GM12891 (cell line): Measurements from ENCODE around the gene MACROH2A1.

Experiments
- DNase-seq: peaks from one replicate; pipeline ENCODE4 v3.0.0; 2011; ENCODE audit warnings: low spot score; ENCODE audit not compliant: insufficient read length
- FAIRE-seq: peaks from 2 replicates; lab custom pipeline; 2011; peaks lifted over from hg19 to GRCh38; lab: Jason Lieb, UNC
- PAX5 ChIP-seq: IDR thresholded peaks from 2 replicates; pipeline ENCODE4 v1.6.1; 2011; ENCODE audit warnings: low read length, moderate library complexity, mild to moderate bottlenecking; ENCODE audit not compliant: insufficient read depth, severe bottlenecking
- POLR2A ChIP-seq: IDR thresholded peaks from 2 replicates; pipeline ENCODE4 v1.6.1; 2011; ENCODE audit warnings: low read depth, low read length, control low read depth
- POLR2AphosphoS5 ChIP-seq: IDR thresholded peaks from 2 replicates; pipeline ENCODE4 v1.6.1; 2011; ENCODE audit warnings: low read depth, low read length, control low read depth
- POU2F2 ChIP-seq: IDR thresholded peaks from 2 replicates; pipeline ENCODE4 v1.6.1; 2011; ENCODE audit warnings: low read depth, mild to moderate bottlenecking, control low read depth, low read length, moderate library complexity
- SPI1 ChIP-seq: IDR thresholded peaks from 2 replicates; pipeline ENCODE4 v1.6.1; 2011; ENCODE audit warnings: low read depth, low read length, control low read depth
- TAF1 ChIP-seq: IDR thresholded peaks from 2 replicates; pipeline ENCODE4 v1.6.1; 2011; ENCODE audit warnings: low read depth, low read length, control low read depth

MACROH2A1 gene

DNA sequence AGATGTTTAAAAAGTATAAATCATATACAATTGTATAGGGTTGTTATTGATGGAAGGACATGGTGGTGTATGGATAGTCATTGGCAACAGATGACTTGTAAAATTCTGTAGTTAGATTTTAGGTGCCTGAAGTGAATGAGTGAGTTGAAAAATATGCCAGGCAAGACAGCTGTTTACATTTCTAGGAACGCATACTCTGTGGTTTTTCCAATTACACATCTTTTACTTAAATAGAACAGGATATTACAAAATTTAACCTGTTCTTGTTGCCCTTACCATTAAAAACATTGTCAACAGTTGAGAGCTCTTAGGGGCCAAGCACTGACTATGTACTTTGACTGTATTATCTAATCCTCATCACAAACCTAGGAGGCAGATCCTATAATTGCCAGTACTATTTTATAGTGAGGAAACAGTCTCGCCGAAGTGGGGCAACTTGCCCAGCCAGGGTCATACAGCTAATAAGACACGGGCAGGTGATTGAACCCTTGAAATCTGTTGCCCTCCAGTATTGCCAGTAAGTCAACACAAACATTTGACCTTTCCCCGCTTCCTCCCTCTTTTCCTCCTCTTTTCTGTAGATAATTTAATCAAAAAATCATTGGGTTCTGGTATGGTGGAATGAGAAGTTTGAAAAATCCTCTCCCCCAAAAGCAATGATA lies 88.6 kb downstream of the MACROH2A1 start:
- no peak for DNase-seq
- FAIRE-seq: no peak
- no peak for TF ChIP-seq POU2F2
- TF ChIP-seq SPI1: no peak
- no peak for TF ChIP-seq TAF1
- no peak for TF ChIP-seq POLR2A
- TF ChIP-seq PAX5: no peak
- TF ChIP-seq POLR2AphosphoS5: no peak

DNA sequence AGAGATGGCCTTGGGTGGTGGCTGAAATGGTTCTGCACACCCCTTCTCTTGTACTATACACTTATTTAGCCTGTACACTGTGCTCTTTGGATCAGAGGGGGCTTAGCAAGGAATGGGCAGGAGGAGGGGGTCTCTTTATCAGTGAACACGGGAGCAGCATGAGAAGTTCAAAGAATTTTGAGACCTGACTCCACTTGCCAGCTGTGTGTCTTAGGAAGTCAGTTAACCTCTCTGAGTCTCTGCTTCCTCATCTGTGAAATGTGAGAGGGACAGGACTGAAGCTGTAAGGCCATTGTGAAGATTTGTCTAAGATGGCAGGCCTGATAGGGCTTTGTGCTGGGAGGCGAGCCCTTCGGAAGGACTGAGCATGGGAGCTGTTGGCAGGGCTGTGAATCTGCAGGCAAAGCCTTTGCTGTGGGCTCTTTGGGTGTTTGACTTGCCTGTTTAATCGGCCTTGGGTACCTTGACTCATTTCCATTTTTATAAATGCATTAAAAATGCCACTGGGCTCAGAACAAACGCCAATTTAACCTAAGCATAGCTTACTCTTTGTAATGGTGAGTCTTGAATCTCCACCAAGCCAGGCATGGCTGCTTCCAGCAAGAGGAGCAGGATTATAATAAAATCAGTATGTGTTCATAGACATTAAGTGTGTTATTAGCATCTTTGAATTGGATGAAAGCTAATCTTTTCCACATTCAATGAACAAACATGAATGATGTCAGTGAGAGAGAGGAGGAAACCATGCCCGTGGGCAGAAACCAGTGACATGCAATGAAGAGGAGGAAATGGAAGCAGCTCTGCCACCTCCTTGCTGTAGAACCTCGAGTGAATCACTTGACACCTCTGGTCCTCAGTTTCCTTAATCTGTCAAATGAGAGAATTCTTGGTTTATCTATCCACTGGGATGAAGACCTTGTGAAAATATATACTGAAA lies 89.4 kb downstream of the MACROH2A1 start:
- TF ChIP-seq POU2F2 (no peak), TAF1 (no peak), POLR2AphosphoS5 (no peak), PAX5 (no peak), POLR2A (no peak), SPI1 (no peak)
- FAIRE-seq (no peak), DNase-seq (no peak)

DNA sequence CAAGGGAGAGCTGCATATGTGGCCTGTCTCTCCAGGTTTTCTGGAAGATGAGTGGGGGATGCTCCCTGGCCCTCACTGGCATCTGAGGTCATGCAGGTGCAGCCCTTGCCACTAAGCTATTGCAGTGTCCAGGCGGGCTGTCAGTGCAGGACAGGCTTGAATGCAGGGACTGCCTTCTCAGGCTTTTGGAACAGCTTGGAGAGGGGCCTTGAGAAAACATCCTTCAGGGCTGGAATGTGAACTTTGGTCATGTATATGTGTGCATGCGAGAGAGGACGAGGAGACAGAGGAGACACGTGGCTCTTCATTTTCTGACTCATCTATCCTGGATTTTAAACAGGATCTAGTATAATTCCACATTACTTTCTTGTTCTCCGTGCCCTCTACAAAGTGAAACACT lies 90.3 kb downstream of the MACROH2A1 start:
- TF ChIP-seq PAX5 (no peak), POU2F2 (no peak), POLR2A (no peak), SPI1 (no peak), POLR2AphosphoS5 (no peak), TAF1 (no peak)
- no peak for DNase-seq
- no peak for FAIRE-seq

DNA sequence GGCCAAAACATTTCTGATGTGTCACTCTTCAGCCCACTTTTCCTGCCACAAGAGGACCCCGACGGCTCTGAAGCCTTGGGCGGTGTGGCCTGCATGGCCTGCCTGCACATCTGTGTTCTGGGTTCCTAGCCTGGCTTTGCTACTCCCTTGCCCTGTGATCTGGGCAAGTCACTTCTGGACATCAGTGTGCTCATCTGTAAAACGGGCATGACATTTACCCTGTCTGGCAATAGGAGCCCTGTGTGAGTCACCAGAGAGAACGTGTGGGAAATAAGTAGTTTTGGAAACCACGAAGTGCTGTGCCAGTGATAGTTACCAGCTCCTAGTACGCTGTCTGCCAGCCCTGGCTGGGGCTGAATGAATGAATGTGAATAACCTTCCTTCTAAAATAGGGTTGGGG lies 90.8 kb downstream of the MACROH2A1 start:
- TF ChIP-seq SPI1: no peak
- no peak for TF ChIP-seq POLR2AphosphoS5
- TF ChIP-seq PAX5: no peak
- no peak for TF ChIP-seq POLR2A
- no peak for TF ChIP-seq TAF1
- no peak for TF ChIP-seq POU2F2
- DNase-seq: no peak
- FAIRE-seq: no peak

DNA sequence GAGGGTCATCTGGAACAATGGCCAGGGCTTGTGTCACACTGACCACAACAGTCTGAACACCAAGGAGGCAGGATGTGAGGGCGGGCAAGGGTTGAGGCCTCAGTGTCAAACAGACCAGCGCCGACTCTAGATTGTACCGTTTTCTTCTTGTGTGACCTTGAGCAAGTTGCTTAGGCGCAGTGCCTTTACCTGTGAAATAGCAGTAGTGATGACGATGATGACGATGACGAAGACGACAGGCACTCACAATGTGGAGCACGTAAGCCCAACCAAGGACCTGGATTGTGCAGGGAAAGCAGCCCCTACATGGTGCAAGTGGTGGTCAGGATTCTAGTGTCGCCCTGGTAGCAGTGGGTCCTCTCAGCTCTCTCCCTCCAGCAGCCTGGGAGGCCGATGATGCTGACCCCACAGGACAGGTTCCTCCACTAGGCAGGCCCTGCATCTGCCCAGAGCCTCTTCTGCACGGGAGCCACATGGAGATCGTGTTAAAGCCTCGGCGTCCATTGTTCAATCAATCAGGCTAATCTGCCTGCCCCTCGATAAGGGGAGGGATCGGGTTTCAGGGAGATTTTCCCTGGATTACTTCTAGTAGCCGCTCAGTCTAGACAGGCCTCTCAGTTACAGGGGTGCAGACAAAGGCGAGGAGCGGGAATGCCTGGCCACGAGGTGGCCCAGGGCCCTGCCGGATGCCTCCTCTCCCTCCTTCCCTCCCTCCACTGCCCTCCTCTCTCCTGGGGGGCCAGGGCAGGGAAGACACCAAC lies 91.7 kb downstream of the MACROH2A1 start:
- FAIRE-seq: no peak
- no peak for TF ChIP-seq POLR2AphosphoS5
- no peak for TF ChIP-seq PAX5
- TF ChIP-seq TAF1: no peak
- TF ChIP-seq SPI1: no peak
- no peak for TF ChIP-seq POLR2A
- no peak for TF ChIP-seq POU2F2
- no peak for DNase-seq

DNA sequence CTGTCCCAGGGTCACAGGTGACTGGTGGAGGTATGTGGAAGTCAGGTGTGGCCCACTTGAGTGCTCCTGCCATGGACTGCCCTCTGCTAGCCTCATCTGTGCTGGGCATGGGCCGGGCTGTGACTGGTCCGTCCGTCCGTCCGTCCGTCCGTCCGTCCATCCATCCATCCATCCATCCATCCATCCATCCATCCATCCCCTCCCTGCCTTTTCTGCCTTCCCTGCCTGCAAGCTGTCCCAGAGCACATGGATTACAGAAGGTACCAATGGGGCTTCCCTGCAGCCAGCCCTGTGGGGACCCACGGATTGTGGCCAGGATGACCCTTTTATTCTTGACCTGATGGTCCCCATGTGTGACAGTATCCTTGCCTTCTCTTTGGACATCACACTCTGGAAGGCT lies 92.5 kb downstream of the MACROH2A1 start:
- TF ChIP-seq POU2F2: no peak
- no peak for TF ChIP-seq TAF1
- TF ChIP-seq POLR2AphosphoS5: no peak
- no peak for TF ChIP-seq SPI1
- no peak for TF ChIP-seq POLR2A
- no peak for TF ChIP-seq PAX5
- FAIRE-seq: no peak

DNA sequence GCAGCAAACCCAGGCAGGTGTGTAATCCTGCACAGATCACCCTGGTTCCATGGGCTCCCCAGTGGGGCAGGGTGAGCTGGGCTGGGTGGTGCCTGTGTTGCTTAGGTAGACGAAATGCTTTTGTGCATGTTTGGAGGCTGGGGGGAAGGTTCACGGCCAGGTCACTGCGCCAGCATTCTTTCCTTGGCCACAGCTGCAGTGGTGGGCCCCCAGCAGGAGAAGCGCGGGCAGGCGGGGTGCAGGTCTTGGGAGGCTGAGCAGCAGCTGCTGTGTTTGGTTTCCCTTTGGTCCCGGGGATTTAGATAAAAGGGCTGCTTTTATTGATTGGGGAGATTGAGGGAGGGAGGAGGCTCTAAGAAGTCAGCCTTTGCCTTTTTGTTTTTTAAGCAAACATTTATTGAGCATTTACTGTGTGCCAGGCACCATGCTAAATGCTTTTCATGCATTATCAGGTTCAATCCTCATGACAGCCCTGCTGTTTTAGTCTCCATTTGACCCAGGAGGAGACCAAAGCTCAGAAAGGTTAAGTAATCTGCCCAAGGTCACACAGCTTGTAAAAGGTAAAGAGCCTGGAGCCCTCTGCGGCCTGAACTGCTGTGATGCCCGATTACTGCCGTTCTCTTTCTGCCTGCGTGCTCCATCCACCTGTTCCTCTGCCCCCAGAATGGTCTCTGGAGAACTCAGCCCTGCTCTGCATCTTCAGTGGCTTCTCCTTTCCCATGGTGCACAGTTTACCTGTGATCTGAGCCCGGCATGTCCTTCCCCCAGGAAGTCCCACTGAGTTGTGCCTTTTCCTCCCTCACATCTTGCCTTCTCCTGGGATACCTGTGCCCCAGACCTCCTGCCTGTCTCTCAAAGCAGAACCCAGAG lies 94.4 kb downstream of the MACROH2A1 start:
- TF ChIP-seq TAF1: no peak
- no peak for TF ChIP-seq SPI1
- no peak for TF ChIP-seq PAX5
- TF ChIP-seq POLR2A: no peak
- no peak for TF ChIP-seq POLR2AphosphoS5
- TF ChIP-seq POU2F2: no peak
- DNase-seq (no peak), FAIRE-seq (no peak)

More for the DNA sequence above, 92.5 kb downstream of the MACROH2A1 start:
- DNase-seq: no peak

DNA sequence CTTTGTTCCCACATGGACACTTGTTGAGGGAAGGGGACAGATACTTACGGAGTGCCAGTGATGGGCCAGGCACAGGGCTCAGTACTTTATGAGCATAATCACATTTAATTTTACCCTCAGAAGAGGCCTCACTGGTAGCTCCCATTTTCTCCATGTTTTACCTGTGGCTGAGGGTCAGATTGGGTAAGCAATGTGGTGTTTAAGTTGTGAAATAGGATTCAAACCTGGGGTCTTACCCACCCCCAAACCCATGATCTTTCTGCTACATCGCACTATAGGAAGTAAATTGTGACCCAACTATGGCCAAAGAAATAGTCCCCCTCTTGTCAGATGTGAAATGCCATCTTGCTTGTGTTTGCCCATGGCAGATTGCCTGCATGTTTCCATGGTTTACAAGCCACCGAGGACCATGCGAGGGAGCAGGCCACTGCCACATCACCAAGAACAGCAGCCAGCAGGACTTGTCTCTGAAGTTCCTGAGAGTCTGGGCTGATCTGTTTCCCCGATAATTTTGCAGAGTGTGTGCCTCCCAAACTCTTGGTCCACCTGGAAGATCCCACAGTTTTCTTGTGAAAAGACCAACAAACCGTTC lies 95.4 kb downstream of the MACROH2A1 start:
- FAIRE-seq (no peak), DNase-seq (no peak)
- no peak for TF ChIP-seq SPI1
